ENCODE data around the gene MGAT5.

The MGAT5 gene

GRCh38 chr2:134432435-134432883 lies 178.6 kb downstream of the MGAT5 start:
- no peak for FAIRE-seq
- no peak for DNase-seq (ENCODE audit: extremely low spot score, insufficient read length, low read depth)

- FAIRE-seq: no peak
- DNase-seq (ENCODE audit: extremely low spot score, insufficient read length, low read depth): no peak
These were observed 179.6 kb downstream of the MGAT5 start for GRCh38 chr2:134433469-134433868.

GRCh38 chr2:134433979-134434378 lies 180.1 kb downstream of the MGAT5 start:
- FAIRE-seq (no peak), DNase-seq (ENCODE audit: extremely low spot score, insufficient read length, low read depth) (no peak)

- no peak for DNase-seq (ENCODE audit: extremely low spot score, insufficient read length, low read depth)
- FAIRE-seq: no peak
These were observed 181.6 kb downstream of the MGAT5 start for GRCh38 chr2:134435505-134435904.

- FAIRE-seq (no peak), DNase-seq (ENCODE audit: extremely low spot score, insufficient read length, low read depth) (no peak)
These were observed 182.1 kb downstream of the MGAT5 start for GRCh38 chr2:134435936-134436335.

GRCh38 chr2:134436706-134437105 lies 182.8 kb downstream of the MGAT5 start:
- FAIRE-seq (no peak), DNase-seq (ENCODE audit: extremely low spot score, insufficient read length, low read depth) (no peak)

GRCh38 chr2:134438371-134438770 lies 184.5 kb downstream of the MGAT5 start:
- FAIRE-seq (no peak), DNase-seq (ENCODE audit: extremely low spot score, insufficient read length, low read depth) (no peak)

- no peak for FAIRE-seq
- no peak for DNase-seq (ENCODE audit: extremely low spot score, insufficient read length, low read depth)
These were observed 186.6 kb downstream of the MGAT5 start for GRCh38 chr2:134440336-134440909.

- DNase-seq (ENCODE audit: extremely low spot score, insufficient read length, low read depth) (no peak), FAIRE-seq (no peak)
These were observed 187.4 kb downstream of the MGAT5 start for GRCh38 chr2:134441153-134441863.

- FAIRE-seq (no peak), DNase-seq (ENCODE audit: extremely low spot score, insufficient read length, low read depth) (no peak)
These were observed 190.1 kb downstream of the MGAT5 start for GRCh38 chr2:134443814-134444480.

GRCh38 chr2:134445116-134445515 lies 191.2 kb downstream of the MGAT5 start:
- DNase-seq (ENCODE audit: extremely low spot score, insufficient read length, low read depth) (no peak), FAIRE-seq (no peak)

- DNase-seq (ENCODE audit: extremely low spot score, insufficient read length, low read depth) (no peak), FAIRE-seq (no peak)
These were observed 192.1 kb downstream of the MGAT5 start for GRCh38 chr2:134445985-134446382.

GRCh38 chr2:134446383-134447017 lies 192.6 kb downstream of the MGAT5 start:
- DNase-seq (ENCODE audit: extremely low spot score, insufficient read length, low read depth) (no peak), FAIRE-seq (no peak)

- DNase-seq (ENCODE audit: extremely low spot score, insufficient read length, low read depth): no peak
- FAIRE-seq: no peak
These were observed 193.8 kb downstream of the MGAT5 start for GRCh38 chr2:134447669-134448068.

- no peak for DNase-seq (ENCODE audit: extremely low spot score, insufficient read length, low read depth)
- no peak for FAIRE-seq
These were observed 194.8 kb downstream of the MGAT5 start for GRCh38 chr2:134448650-134449049.

- DNase-seq (ENCODE audit: extremely low spot score, insufficient read length, low read depth) (no peak), FAIRE-seq (no peak)
These were observed 195.3 kb downstream of the MGAT5 start for GRCh38 chr2:134449157-134449556.

- FAIRE-seq (no peak), DNase-seq (ENCODE audit: extremely low spot score, insufficient read length, low read depth) (no peak)
These were observed 196.1 kb downstream of the MGAT5 start for GRCh38 chr2:134449751-134450513.

GRCh38 chr2:134451347-134451630 lies 197.4 kb downstream of the MGAT5 start:
- DNase-seq (ENCODE audit: extremely low spot score, insufficient read length, low read depth) (no peak), FAIRE-seq (no peak)

GRCh38 chr2:134452042-134452733 lies 198.3 kb downstream of the MGAT5 start:
- DNase-seq (ENCODE audit: extremely low spot score, insufficient read length, low read depth) (no peak), FAIRE-seq (no peak)

GRCh38 chr2:134453476-134453875 lies 199.6 kb downstream of the MGAT5 start:
- FAIRE-seq (no peak), DNase-seq (ENCODE audit: extremely low spot score, insufficient read length, low read depth) (no peak)
